ENCODE measurements around the gene RCOR1. TPM values are rescaled to one million over a fixed set of nuclear protein-coding genes. Genes with fewer than 3 reads are reported as not detected.

RCOR1 gene
- total RNA-seq, 1 experiment from 2014 or later: 34.1 TPM

DNA sequence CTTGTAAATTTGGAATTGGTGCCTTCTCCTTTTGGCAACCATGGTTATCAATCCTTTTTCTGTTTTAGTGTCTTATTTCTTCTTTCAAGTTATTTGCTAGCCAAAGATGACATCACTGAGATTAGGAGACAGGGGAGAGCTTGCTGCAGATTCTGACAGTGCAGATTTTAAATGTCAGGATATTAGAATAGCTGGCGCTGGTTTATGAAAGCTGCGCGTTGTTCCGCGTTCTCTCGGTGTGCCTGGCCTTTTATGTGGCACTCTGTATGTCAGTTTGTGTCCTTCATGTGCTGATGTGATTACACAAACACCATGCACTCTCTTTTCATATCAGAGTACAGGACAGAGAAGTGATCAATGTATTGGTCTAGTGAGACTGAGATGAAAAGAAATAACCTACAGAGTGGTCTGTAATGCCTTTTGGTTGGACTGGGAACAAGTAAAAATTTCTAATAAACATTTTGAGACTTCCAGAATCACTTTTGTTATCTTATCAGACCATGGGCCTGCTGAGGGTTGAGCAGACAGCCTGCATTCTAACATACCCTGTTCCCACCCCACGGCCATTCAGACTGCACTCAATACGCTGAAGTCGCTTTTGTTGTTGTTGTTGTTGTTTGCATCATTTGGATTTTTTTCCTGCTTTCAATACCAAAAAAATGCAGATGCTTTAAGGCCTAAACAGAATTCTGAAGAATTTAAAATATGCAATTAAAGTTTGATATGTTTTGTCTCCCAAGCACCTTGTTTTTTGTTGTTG lies 135.1 kb downstream of the RCOR1 start:
- TF ChIP-seq, protein P1, sequence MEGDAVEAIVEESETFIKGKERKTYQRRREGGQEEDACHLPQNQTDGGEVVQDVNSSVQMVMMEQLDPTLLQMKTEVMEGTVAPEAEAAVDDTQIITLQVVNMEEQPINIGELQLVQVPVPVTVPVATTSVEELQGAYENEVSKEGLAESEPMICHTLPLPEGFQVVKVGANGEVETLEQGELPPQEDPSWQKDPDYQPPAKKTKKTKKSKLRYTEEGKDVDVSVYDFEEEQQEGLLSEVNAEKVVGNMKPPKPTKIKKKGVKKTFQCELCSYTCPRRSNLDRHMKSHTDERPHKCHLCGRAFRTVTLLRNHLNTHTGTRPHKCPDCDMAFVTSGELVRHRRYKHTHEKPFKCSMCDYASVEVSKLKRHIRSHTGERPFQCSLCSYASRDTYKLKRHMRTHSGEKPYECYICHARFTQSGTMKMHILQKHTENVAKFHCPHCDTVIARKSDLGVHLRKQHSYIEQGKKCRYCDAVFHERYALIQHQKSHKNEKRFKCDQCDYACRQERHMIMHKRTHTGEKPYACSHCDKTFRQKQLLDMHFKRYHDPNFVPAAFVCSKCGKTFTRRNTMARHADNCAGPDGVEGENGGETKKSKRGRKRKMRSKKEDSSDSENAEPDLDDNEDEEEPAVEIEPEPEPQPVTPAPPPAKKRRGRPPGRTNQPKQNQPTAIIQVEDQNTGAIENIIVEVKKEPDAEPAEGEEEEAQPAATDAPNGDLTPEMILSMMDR (conservative IDR thresholded peaks at IDR 0.05): no peak
- no peak overlapping the region for H2AFZ ChIP-seq (ENCODE audit: low read length)
- no peak overlapping the region for H4K91ac ChIP-seq (ENCODE audit: insufficient read length, low read depth, low read length)
- H3K79me2 ChIP-seq (ENCODE audit: insufficient read depth, low read length): no peaks in the 10 kb centered on the region
- H2BK12ac ChIP-seq (ENCODE audit: insufficient read length, low read depth, low read length): no peak overlapping the region
- H3K4ac ChIP-seq (ENCODE audit: low read depth, low read length): no peak overlapping the region
- H3T11ph ChIP-seq (ENCODE audit: low read length): no peak overlapping the region
- H3K9ac ChIP-seq (ENCODE audit: extremely low read depth, insufficient read length, low read length): no peak overlapping the region
- no peak overlapping the region for H3K27ac ChIP-seq (ENCODE audit: insufficient read length, low read depth, low read length)
- H3K18ac ChIP-seq (ENCODE audit: insufficient read length, low read depth, low read length): no peak overlapping the region
- no peak overlapping the region for H3K4me3 Mint-ChIP-seq
- H4K5ac ChIP-seq (ENCODE audit: insufficient read length, low read depth, low read length): no peak overlapping the region
- H3K23me2 ChIP-seq (ENCODE audit: insufficient read length, low read depth, low read length, poor library complexity, severe bottlenecking): no peaks in the 10 kb centered on the region
- H3K27me3 Mint-ChIP-seq (ENCODE audit: low read depth): no peaks in the 10 kb centered on the region
- H3K4me2 ChIP-seq (ENCODE audit: insufficient read depth, insufficient read length, low read length): no peak overlapping the region
- no CpG with 5 or more reads among the region's 9 CpGs for WGBS (ENCODE audit: extremely low coverage, insufficient read length, low lambda C conversion rate)
- no peak overlapping the region for H2BK15ac ChIP-seq (ENCODE audit: low read depth, low read length)
- no peak overlapping the region for H2BK5ac ChIP-seq (ENCODE audit: insufficient read length, low read length)
- no peaks in the 10 kb centered on the region for H4K20me1 ChIP-seq (ENCODE audit: control insufficient read depth, insufficient read depth, insufficient read length)
- H3K79me1 ChIP-seq (ENCODE audit: insufficient read depth, low read depth, low read length, poor library complexity, severe bottlenecking): no peaks in the 10 kb centered on the region
- no peak overlapping the region for H2AK5ac ChIP-seq (ENCODE audit: insufficient read length, low read length)
- H2BK120ac ChIP-seq (ENCODE audit: low read depth, low read length, poor library complexity, severe bottlenecking): no peak overlapping the region
- no peak overlapping the region for H2BK20ac ChIP-seq (ENCODE audit: low read depth, low read length, poor library complexity, severe bottlenecking)
- no peaks in the 10 kb centered on the region for H3K9me3 Mint-ChIP-seq
- H3K9me3 ChIP-seq (ENCODE audit: control insufficient read depth, low read depth, low read length): no peaks in the 10 kb centered on the region
- peaks cover 22 to 70% (median 54%) of the 10 kb centered on the region in 3 experiments; a peak in 6 of 7 replicates for H3K36me3 Mint-ChIP-seq (ENCODE audit: insufficient read depth in 1 of 3, low read depth in 3 of 3)
- H3K23ac ChIP-seq (ENCODE audit: insufficient read length, low read depth, low read length): no peak overlapping the region
- H4K8ac ChIP-seq (replicated peaks; ENCODE audit: insufficient read length, low read depth, low read length): no peak overlapping the region
- H3K14ac ChIP-seq (ENCODE audit: insufficient read depth, low read length): no peak overlapping the region
- no peaks in the 10 kb centered on the region for H3K27me3 ChIP-seq (ENCODE audit: insufficient read depth, low read length)
- peaks cover 12 to 13% of the 10 kb centered on the region in 2 experiments for H3K4me1 Mint-ChIP-seq
- DNase-seq: no peak
- H3K56ac ChIP-seq (ENCODE audit: insufficient read length, low read depth, low read length): no peak overlapping the region
- H3K4me1 ChIP-seq (ENCODE audit: insufficient read depth, low read length): no peaks in the 10 kb centered on the region
- peak overlapping the region in 2 of 3 experiments; percentile 34 to 69; a peak in 2 of 7 replicates for H3K27ac Mint-ChIP-seq
